Peyer's patch (tissue), 4 donors: ENCODE results near the gene HP1BP3. TPM values are rescaled to one million over a fixed set of nuclear protein-coding genes. Genes with fewer than 3 reads are reported as not detected.

ENCODE experiments used
- DNase-seq, 3 donors: peaks; one replicate each; pipeline ENCODE4 v3.0.0-alpha.2; 2017 to 2019
- H3K27ac ChIP-seq, 4 donors: fragments of 200-600 bp; sonication (generic); one replicate each; pipeline ENCODE4 v1.5.1; 2016 to 2019
- H3K27me3 ChIP-seq, 2 donors: fragments of 200-600 bp; sonication (generic); one replicate each; pipeline ENCODE4 v1.5.1; 2019
- H3K36me3 ChIP-seq, 3 donors: fragments of 200-600 bp; sonication (generic); one replicate each; pipeline ENCODE4 v1.5.1; 2016 to 2019
- H3K4me1 ChIP-seq, 4 donors: fragments of 200-600 bp; sonication (generic); one replicate each; pipeline ENCODE4 v1.5.1; 2016 to 2019
- H3K4me3 ChIP-seq, 4 donors: fragments of 200-600 bp; sonication (generic); 1 replicate in 3 of 4; 2 replicates in 1 of 4; pipeline ENCODE4 v1.5.1; 2016 to 2019; ENCODE audit warnings: mild to moderate bottlenecking in 1 of 4
- H3K9me3 ChIP-seq, 4 donors: fragments of 200-600 bp; sonication (generic); one replicate each; pipeline ENCODE4 v1.5.1; 2016 to 2019; ENCODE audit warnings: mild to moderate bottlenecking in 1 of 4
- POLR2A ChIP-seq, 2 donors: fragments of 450-650 bp; IDR thresholded peaks; one replicate each; pipeline ENCODE4 v1.5.1; 2017; ENCODE audit warnings: antibody characterized with exemption in 2 of 2, mild to moderate bottlenecking in 2 of 2, moderate library complexity in 2 of 2
- total RNA-seq, 4 donors: library from RNA; depleted of rRNA; stranded (reverse); fragments of >200 nt; gene quantifications; one replicate each; pipeline ENCODE4 v1.1.0, GENCODE V29; 2016
- TF ChIP-seq, protein P1 (sequence below), 6 experiments: fragments of 450-650 bp in 4 of 6; fragments of 200-600 bp in 2 of 6; sonication (generic) in 1 of 6; IDR thresholded peaks; one replicate each; pipeline ENCODE4 v1.5.1; 2017 to 2019; ENCODE audit warnings: antibody characterized with exemption in 6 of 6, mild to moderate bottlenecking in 3 of 6, moderate library complexity in 1 of 6

The HP1BP3 gene
- total RNA-seq, 4 donors from 2014 or later = 259 to 1,144 (median 287) TPM

DNA sequence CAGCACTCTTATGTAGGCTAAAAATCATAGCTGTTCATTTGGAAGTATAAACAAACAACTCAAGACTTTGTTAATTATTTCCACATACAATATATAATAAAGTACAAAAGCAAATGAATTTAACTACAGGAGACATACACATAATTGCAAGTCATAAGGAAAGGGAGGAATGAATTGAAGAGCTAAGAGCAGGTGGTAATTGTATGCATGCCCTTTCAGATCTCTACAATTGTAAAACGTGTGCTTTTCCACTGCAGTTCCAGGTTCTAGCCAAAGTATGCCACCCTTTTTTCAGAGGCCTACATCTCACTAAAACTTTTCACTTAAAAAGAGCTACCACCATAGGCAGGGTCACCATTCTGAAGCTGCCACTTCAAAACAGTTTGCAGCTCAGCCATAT, 42.8 kb upstream of the HP1BP3 start:
- no peak for TF ChIP-seq POLR2A (IDR thresholded peaks at IDR 0.05)
- H3K27me3 ChIP-seq = no peaks in the 10 kb centered on the region
- no peaks in the 10 kb centered on the region for H3K4me1 ChIP-seq
- H3K27ac ChIP-seq = no peak overlapping the region
- H3K9me3 ChIP-seq = no peaks in the 10 kb centered on the region
- peaks cover 0 to 20% (median 0%) of the 10 kb centered on the region in 3 donors for H3K36me3 ChIP-seq
- no peak for DNase-seq
- no peak overlapping the region for H3K4me3 ChIP-seq

DNA sequence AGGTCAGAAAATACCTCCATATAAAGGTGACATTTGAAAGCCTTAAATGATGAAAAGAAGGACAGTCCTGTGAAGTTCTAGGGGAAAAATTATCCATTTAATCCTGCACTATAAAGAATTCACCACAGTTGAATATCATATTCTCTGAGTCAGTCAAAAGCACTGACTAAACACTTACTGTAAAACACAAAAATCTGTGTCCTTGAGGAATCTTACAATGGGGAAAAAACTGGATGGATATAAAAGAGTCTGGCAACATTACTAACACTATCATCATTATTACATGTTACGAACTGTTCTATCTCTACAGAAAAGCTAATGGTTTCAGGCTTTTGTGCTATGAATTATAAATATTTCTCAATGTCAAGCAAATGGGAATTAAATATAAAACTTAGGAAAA, 42.4 kb upstream of the HP1BP3 start:
- DNase-seq = no peak
- Histone ChIP-seq H3K9me3 (no peaks in the 10 kb centered on the region), H3K27ac (no peak overlapping the region), H3K4me1 (no peaks in the 10 kb centered on the region), H3K4me3 (no peak overlapping the region), H3K36me3 (peaks cover 0 to 21% (median 0%) of the 10 kb centered on the region in 3 donors), H3K27me3 (no peaks in the 10 kb centered on the region)
- TF ChIP-seq POLR2A (IDR thresholded peaks at IDR 0.05) = no peak
- TF ChIP-seq, protein P1, sequence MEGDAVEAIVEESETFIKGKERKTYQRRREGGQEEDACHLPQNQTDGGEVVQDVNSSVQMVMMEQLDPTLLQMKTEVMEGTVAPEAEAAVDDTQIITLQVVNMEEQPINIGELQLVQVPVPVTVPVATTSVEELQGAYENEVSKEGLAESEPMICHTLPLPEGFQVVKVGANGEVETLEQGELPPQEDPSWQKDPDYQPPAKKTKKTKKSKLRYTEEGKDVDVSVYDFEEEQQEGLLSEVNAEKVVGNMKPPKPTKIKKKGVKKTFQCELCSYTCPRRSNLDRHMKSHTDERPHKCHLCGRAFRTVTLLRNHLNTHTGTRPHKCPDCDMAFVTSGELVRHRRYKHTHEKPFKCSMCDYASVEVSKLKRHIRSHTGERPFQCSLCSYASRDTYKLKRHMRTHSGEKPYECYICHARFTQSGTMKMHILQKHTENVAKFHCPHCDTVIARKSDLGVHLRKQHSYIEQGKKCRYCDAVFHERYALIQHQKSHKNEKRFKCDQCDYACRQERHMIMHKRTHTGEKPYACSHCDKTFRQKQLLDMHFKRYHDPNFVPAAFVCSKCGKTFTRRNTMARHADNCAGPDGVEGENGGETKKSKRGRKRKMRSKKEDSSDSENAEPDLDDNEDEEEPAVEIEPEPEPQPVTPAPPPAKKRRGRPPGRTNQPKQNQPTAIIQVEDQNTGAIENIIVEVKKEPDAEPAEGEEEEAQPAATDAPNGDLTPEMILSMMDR (IDR thresholded peaks at IDR 0.05) = no peak

DNA sequence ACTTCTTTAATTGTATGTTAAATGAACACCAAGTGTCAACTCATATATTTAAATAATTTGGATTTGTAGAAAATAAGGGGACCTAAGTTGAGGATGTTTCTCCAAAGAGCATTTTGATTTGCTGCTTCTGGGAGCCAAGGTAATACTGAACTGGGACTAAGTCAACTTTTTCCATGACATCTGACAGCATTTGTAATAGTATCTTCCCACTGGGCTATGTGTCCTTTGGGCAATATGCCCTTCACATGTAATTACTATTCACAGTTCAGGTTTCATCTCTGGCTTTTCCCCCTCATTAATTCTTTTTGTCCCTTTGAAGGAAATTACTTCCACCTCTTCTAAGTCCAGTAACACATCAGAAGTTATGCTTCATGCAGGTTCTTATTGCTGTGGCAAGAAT, 36.7 kb upstream of the HP1BP3 start:
- TF ChIP-seq, protein P1 (IDR thresholded peaks at IDR 0.05) = no peak
- no peak for TF ChIP-seq POLR2A (IDR thresholded peaks at IDR 0.05)
- no peaks in the 10 kb centered on the region for H3K27me3 ChIP-seq
- H3K9me3 ChIP-seq = no peaks in the 10 kb centered on the region
- H3K4me1 ChIP-seq = no peaks in the 10 kb centered on the region
- H3K27ac ChIP-seq = no peak overlapping the region
- H3K4me3 ChIP-seq = no peak overlapping the region
- H3K36me3 ChIP-seq = peaks cover 0 to 36% (median 0%) of the 10 kb centered on the region in 3 donors
- no peak for DNase-seq

DNA sequence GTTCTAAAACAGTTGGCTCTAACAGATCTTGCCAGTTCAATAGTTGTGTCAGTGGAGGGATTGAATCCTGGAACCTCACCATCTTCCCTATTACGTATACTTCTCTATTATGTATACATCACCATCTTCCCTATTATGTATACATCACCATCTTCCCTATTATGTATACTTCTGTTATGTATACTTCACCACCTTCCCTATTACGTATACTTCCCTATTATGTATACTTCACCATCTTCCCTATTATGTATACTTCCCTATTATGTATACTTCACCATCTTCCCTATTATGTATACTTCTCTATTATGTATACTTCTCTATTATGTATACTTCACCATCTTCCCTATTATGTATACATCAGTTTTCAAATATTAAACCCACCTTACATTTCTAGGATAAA, 34.4 kb upstream of the HP1BP3 start:
- DNase-seq = no peak
- TF ChIP-seq, protein P1 (IDR thresholded peaks at IDR 0.05) = no peak
- no peak for TF ChIP-seq POLR2A (IDR thresholded peaks at IDR 0.05)
- H3K9me3 ChIP-seq = no peaks in the 10 kb centered on the region
- H3K4me1 ChIP-seq = no peaks in the 10 kb centered on the region
- peaks cover 0 to 32% (median 0%) of the 10 kb centered on the region in 3 donors for H3K36me3 ChIP-seq
- no peak overlapping the region for H3K27ac ChIP-seq
- H3K4me3 ChIP-seq = no peak overlapping the region
- no peaks in the 10 kb centered on the region for H3K27me3 ChIP-seq

DNA sequence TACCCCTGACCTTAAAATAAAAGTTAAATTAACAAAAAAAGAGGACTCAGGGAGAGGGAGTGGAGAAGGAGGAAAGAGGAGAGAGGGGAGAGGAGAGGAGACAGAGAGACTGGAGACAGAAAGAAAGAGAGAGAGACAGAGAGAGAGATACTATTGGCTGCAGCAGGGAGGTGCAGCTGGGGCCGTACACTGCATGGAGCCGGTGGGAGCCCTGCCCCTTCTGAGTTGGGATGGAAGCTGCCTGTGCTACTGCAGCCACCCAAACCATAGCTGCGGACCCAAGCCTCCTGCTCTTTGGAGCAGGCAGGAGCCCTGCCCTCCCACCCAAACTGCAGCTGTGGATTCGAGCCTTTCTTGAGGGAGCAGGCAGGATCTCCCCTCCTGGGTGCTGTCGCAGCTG, 32.7 kb upstream of the HP1BP3 start:
- DNase-seq = no peak
- H3K9me3 ChIP-seq = no peaks in the 10 kb centered on the region
- H3K36me3 ChIP-seq = peaks cover 0 to 32% (median 0%) of the 10 kb centered on the region in 3 donors
- H3K4me1 ChIP-seq = no peaks in the 10 kb centered on the region
- no peaks in the 10 kb centered on the region for H3K27me3 ChIP-seq
- TF ChIP-seq, protein P1 (IDR thresholded peaks at IDR 0.05) = no peak
- TF ChIP-seq POLR2A (IDR thresholded peaks at IDR 0.05) = no peak
- H3K4me3 ChIP-seq = no peak overlapping the region
- no peak overlapping the region for H3K27ac ChIP-seq

DNA sequence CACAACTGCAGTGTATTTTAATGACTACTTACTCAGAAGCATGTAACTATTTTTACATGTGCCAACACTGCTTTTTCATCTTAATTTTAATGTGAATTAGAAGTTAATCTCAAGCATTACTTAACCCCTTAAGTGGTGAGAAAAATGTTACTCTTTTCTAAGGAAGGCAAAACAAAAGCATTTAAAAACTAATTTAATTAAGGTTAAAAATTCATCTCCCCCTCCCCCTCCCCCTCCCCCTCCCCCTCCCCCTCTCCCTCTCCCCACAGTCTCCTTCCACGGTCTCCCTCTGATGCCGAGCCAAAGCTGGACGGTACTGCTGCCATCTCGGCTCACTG, 27.4 kb upstream of the HP1BP3 start:
- Histone ChIP-seq H3K4me1 (no peaks in the 10 kb centered on the region), H3K27me3 (no peaks in the 10 kb centered on the region), H3K27ac (no peak overlapping the region), H3K9me3 (no peaks in the 10 kb centered on the region), H3K4me3 (no peak overlapping the region), H3K36me3 (peaks cover 0 to 36% (median 0%) of the 10 kb centered on the region in 3 donors)
- TF ChIP-seq POLR2A (IDR thresholded peaks at IDR 0.05) = no peak
- TF ChIP-seq, protein P1 (IDR thresholded peaks at IDR 0.05) = no peak
- no peak for DNase-seq
